H1 (cell line): ENCODE measurements around the gene ELOVL2. TPM values are rescaled to one million over a fixed set of nuclear protein-coding genes. Genes with fewer than 3 reads are reported as not detected.

Experiments used
- CTCF ChIA-PET: fragments of 300-600 bp; sonication (Branson Sonifier 250); formaldehyde crosslinking; loops from one replicate; lab custom pipeline; 2021; ENCODE audit not compliant: partially characterized antibody; lab: Charles Lee
- POLR2A ChIA-PET: fragments of 300-600 bp; sonication (Branson Sonifier 250); formaldehyde crosslinking; loops from one replicate; lab custom pipeline; 2021; ENCODE audit warnings: inconsistent platforms; ENCODE audit not compliant: partially characterized antibody; lab: Charles Lee
- DNase-seq, 2 experiments: peaks; one replicate each; pipeline versions ENCODE4 v3.0.0 to v3.0.0-alpha.2; 2010 to 2022; ENCODE audit warnings: low spot score in 2 of 2, low read depth in 1 of 2, mixed read lengths in 1 of 2
- FAIRE-seq: peaks from 2 replicates; lab custom pipeline; 2011; peaks lifted over from hg19 to GRCh38; lab: Jason Lieb, UNC
- H2AFZ ChIP-seq: 2 replicates; pipeline ENCODE4 v1.8.1; 2012; ENCODE audit warnings: low read length, inconsistent platforms
- H2AK5ac ChIP-seq: 2 replicates; pipeline ENCODE4 v1.6.1; 2013; ENCODE audit warnings: low read depth, low read length
- H2BK120ac ChIP-seq: replicated peaks from 2 replicates; pipeline ENCODE3; 2013; ENCODE audit warnings: low read depth, low read length, inconsistent platforms
- H2BK12ac ChIP-seq: 2 replicates; pipeline ENCODE4 v1.6.1; 2013; ENCODE audit warnings: low read depth, low read length
- H2BK15ac ChIP-seq: 2 replicates; pipeline ENCODE4 v1.6.1; 2013; ENCODE audit warnings: low read length
- H2BK20ac ChIP-seq: 2 replicates; pipeline ENCODE4 v1.6.1; 2013; ENCODE audit warnings: low read length
- H2BK5ac ChIP-seq: 2 replicates; pipeline ENCODE4 v1.6.1; 2013; ENCODE audit warnings: low read depth, low read length
- H3K14ac ChIP-seq: 2 replicates; pipeline ENCODE4 v1.6.1; 2013; ENCODE audit warnings: inconsistent platforms; ENCODE audit not compliant: insufficient read length
- H3K18ac ChIP-seq: 2 replicates; pipeline ENCODE4 v1.6.1; 2013; ENCODE audit warnings: low read length; ENCODE audit errors: extremely low read depth
- H3K23ac ChIP-seq: 2 replicates; pipeline ENCODE4 v1.6.1; 2013; ENCODE audit warnings: inconsistent platforms; ENCODE audit not compliant: insufficient read length
- H3K23me2 ChIP-seq: 2 replicates; pipeline ENCODE4 v1.6.1; 2013; ENCODE audit warnings: low read depth, low read length
- H3K27ac ChIP-seq: 2 replicates; pipeline ENCODE4 v1.6.1; 2011; ENCODE audit warnings: low read depth, low read length, inconsistent platforms
- H3K27me3 ChIP-seq, 4 experiments: replicated peaks in 1 of 4; 1 replicate in 1 of 4; 2 replicates in 3 of 4; pipeline versions ENCODE4 v1.6.1 to v1.8.1; 2011 to 2013; ENCODE audit warnings: low read length in 3 of 4, mild to moderate bottlenecking in 3 of 4, inconsistent platforms in 2 of 4, mixed read lengths in 2 of 4, moderate library complexity in 1 of 4; ENCODE audit not compliant: control insufficient read depth in 3 of 4, insufficient read depth in 3 of 4; ENCODE audit errors: extremely low read depth in 1 of 4
- H3K36me3 ChIP-seq, 4 experiments: 2 replicates each; pipeline versions ENCODE4 v1.6.1 to v1.8.1; 2011 to 2013; ENCODE audit warnings: mild to moderate bottlenecking in 4 of 4, low read length in 3 of 4, moderate library complexity in 2 of 4, control low read depth in 1 of 4, inconsistent platforms in 1 of 4; ENCODE audit not compliant: insufficient read depth in 4 of 4, control insufficient read depth in 2 of 4
- H3K4ac ChIP-seq: replicated peaks from 2 replicates; pipeline ENCODE3; 2013; ENCODE audit warnings: low read length, low read depth, mixed read lengths, inconsistent platforms; ENCODE audit not compliant: insufficient read length
- H3K4me1 ChIP-seq, 4 experiments: replicated peaks in 1 of 4; 1 replicate in 1 of 4; 2 replicates in 3 of 4; pipeline versions ENCODE4 v1.6.1 to v1.8.1; 2011 to 2013; ENCODE audit warnings: low read length in 3 of 4, inconsistent platforms in 2 of 4, mixed read lengths in 1 of 4; ENCODE audit not compliant: insufficient read depth in 4 of 4, control insufficient read depth in 3 of 4
- H3K4me2 ChIP-seq, 2 experiments: 2 replicates each; pipeline versions ENCODE4 v1.6.1 to v1.8.1; 2011 to 2013; ENCODE audit warnings: low read depth in 2 of 2, low read length in 2 of 2, control low read depth in 1 of 2, inconsistent platforms in 1 of 2, mild to moderate bottlenecking in 1 of 2; ENCODE audit not compliant: insufficient read depth in 1 of 2
- H3K4me3 ChIP-seq, 4 experiments: fragments of 200-600, 300-600 bp in 1 of 4; sonication (generic), shearing (Covaris generic), sonication (Bioruptor Twin) in 1 of 4; 2 replicates each; pipeline versions ENCODE4 v1.5.1 to v1.8.1; 2011 to 2016; ENCODE audit warnings: low read length in 4 of 4, low read depth in 3 of 4, control low read depth in 2 of 4, inconsistent platforms in 2 of 4, mild to moderate bottlenecking in 2 of 4, mixed read lengths in 1 of 4, moderate library complexity in 1 of 4; ENCODE audit not compliant: insufficient read depth in 2 of 4; ENCODE audit errors: extremely low read depth in 1 of 4
- H3K56ac ChIP-seq: replicated peaks from 2 replicates; pipeline ENCODE3; 2013; ENCODE audit warnings: low read depth, mild to moderate bottlenecking, mixed read lengths, low read length, inconsistent platforms; ENCODE audit not compliant: insufficient read length
- H3K79me1 ChIP-seq: 2 replicates; pipeline ENCODE4 v1.6.1; 2013; ENCODE audit warnings: low read depth, low read length, control low read depth
- H3K79me2 ChIP-seq, 2 experiments: 2 replicates each; pipeline versions ENCODE4 v1.6.1 to v1.8.1; 2012 to 2013; ENCODE audit warnings: low read length in 2 of 2, mild to moderate bottlenecking in 2 of 2, inconsistent platforms in 1 of 2; ENCODE audit not compliant: insufficient read depth in 2 of 2, control insufficient read depth in 1 of 2
- H3K9ac ChIP-seq, 4 experiments: replicated peaks in 1 of 4; 1 replicate in 1 of 4; 2 replicates in 3 of 4; pipeline versions ENCODE4 v1.6.1 to v1.8.1; 2011 to 2013; ENCODE audit warnings: low read depth in 3 of 4, low read length in 3 of 4, control low read depth in 2 of 4, mild to moderate bottlenecking in 2 of 4, moderate library complexity in 2 of 4, inconsistent platforms in 1 of 4; ENCODE audit errors: extremely low read depth in 1 of 4
- H3K9me3 ChIP-seq, 2 experiments: 2 replicates each; pipeline versions ENCODE4 v1.6.1 to v1.8.1; 2012 to 2013; ENCODE audit warnings: mild to moderate bottlenecking in 2 of 2, moderate library complexity in 2 of 2, control low read depth in 1 of 2, inconsistent platforms in 1 of 2, low read depth in 1 of 2, low read length in 1 of 2, mixed read lengths in 1 of 2; ENCODE audit not compliant: insufficient read depth in 2 of 2
- H4K20me1 ChIP-seq, 2 experiments: replicated peaks in 1 of 2; 2 replicates each; pipeline versions ENCODE3 to v1.8.1; 2011 to 2013; ENCODE audit warnings: inconsistent platforms in 2 of 2, low read length in 2 of 2, mild to moderate bottlenecking in 1 of 2; ENCODE audit not compliant: insufficient read depth in 2 of 2, control insufficient read depth in 1 of 2
- H4K5ac ChIP-seq: 2 replicates; pipeline ENCODE4 v1.6.1; 2013; ENCODE audit warnings: low read length, low read depth, mixed read lengths, inconsistent platforms; ENCODE audit not compliant: insufficient read length
- H4K8ac ChIP-seq: 2 replicates; pipeline ENCODE4 v1.8.0; 2013; ENCODE audit warnings: mild to moderate bottlenecking, moderate library complexity, low read length, inconsistent platforms; ENCODE audit not compliant: insufficient read depth; ENCODE audit errors: extremely low read depth
- H4K91ac ChIP-seq: replicated peaks from 2 replicates; pipeline ENCODE3; 2013; ENCODE audit warnings: low read length, mixed read lengths, inconsistent platforms; ENCODE audit not compliant: insufficient read length
- CHD1 ChIP-seq: IDR thresholded peaks from 2 replicates; pipeline ENCODE4 v1.6.1; 2012; ENCODE audit warnings: low read depth, low read length, improper control_type of control experiment
- CTBP2 ChIP-seq: IDR thresholded peaks from 2 replicates; pipeline ENCODE4 v1.7.0; 2011; ENCODE audit warnings: borderline replicate concordance, mild to moderate bottlenecking, moderate library complexity, mixed read lengths, low read length; ENCODE audit not compliant: insufficient read depth, insufficient read length
- RAD21 ChIP-seq, 2 experiments: IDR thresholded peaks in 1 of 2; conservative IDR thresholded peaks in 1 of 2; 2 replicates each; pipeline ENCODE4 v1.6.1; 2011; ENCODE audit warnings: low read depth in 2 of 2, low read length in 2 of 2, improper control_type of control experiment in 1 of 2, inconsistent platforms in 1 of 2, mild to moderate bottlenecking in 1 of 2, moderate library complexity in 1 of 2
- TAF1 ChIP-seq: IDR thresholded peaks from 2 replicates; pipeline ENCODE4 v1.6.1; 2011; ENCODE audit warnings: mild to moderate bottlenecking, low read depth, low read length
- TBP ChIP-seq: IDR thresholded peaks from 2 replicates; pipeline ENCODE4 v1.6.1; 2011; ENCODE audit warnings: low read depth, low read length, improper control_type of control experiment
- ZNF274 ChIP-seq: IDR thresholded peaks from 2 replicates; pipeline ENCODE4 v1.7.0; 2012; ENCODE audit warnings: low read length, borderline replicate concordance; ENCODE audit errors: extremely low read depth
- WGBS, 2 experiments: shearing (Covaris generic) in 1 of 2; methylation state at CpG; one replicate each; pipeline versions ENCODE4 v1.1.6 to v1.1.7; 2013 to 2015; ENCODE audit warnings: low lambda C conversion rate in 2 of 2, mixed read lengths in 2 of 2, inconsistent platforms in 1 of 2, low coverage in 1 of 2, missing lambda C conversion rate in 1 of 2; ENCODE audit not compliant: insufficient replicate concordance in 2 of 2, insufficient coverage in 1 of 2, insufficient read length in 1 of 2; ENCODE audit errors: extremely low coverage in 1 of 2, missing lambda C conversion rate in 1 of 2; 5-methylcytosine and 5-hydroxymethylcytosine counted together
- polyA plus RNA-seq, 7 experiments: library from polyadenylated mRNA; depleted of rRNA in 3 of 7; stranded (reverse) in 5 of 7; unstranded in 2 of 7; fragments of >200 nt in 5 of 7; fragments of 200-250 nt in 2 of 7; gene quantifications; 1 replicate in 5 of 7; 2 replicates in 1 of 7; 4 replicates in 1 of 7; pipeline versions ENCODE4 v1.2.1 to v1.2.3, GENCODE V29; 2011 to 2013; ENCODE audit warnings: missing spikeins in 2 of 7, mixed read lengths in 2 of 7
- total RNA-seq: library from RNA; stranded (reverse); fragmentation: NEBNext Ultra II Directional; extraction: Animal tissue kit (Norgen Biotek cat#: 25700); gene quantifications from 2 replicates; pipeline ENCODE4 v1.2.1, GENCODE V29; 2021

Gene ELOVL2
- total and polyA plus RNA-seq, 2 of the 8 experiments (the other 6 are each of a cell fraction or from before 2014, with no cell fraction given): 0.42 to 0.89 TPM

DNA sequence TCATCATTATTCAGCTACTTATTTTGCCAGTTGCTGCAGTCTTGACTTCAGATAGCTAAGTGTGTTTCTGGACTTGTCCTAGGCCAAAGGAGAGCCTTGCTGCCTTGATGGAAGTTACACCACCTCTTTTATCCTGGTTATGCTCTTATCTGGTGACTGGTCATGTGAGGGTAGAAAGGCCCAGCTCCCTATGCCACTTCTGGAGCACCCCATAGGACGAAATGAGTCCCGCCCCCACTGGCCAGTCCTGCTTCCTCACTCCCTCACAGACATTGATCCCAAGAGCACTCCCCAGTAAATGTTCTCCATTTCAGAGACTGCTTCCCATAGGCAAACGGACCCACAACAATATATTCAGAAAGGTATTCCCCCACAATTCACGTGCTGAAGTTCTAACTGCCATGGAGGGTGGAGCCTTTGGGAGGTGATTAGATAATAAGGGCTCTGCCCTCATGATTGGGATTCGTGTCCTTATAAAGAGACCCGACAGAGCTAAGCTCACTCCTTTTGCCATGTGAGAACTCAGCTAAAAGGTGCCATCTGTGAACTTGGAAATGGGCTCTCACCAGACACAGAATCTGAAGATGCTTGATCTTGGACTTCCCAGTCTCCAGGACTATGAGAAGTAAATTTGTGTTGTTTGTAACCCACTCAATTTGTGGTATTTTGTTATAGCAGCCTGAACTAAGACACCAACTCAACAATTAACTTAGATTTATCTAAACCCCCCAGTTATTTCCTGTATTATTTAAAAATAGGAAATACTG, 21.5 kb upstream of the ELOVL2 start:
- Histone ChIP-seq H3K27me3 (no peaks in the 10 kb centered on the region), H4K20me1 (no peaks in the 10 kb centered on the region), H3K14ac (no peak overlapping the region), H2AK5ac (no peak overlapping the region), H2BK5ac (no peak overlapping the region)
- TF ChIP-seq TAF1 (0 out of 2 replicates have a peak, but pooled peaks have one; percentile 25), ZNF274 (no peak), RAD21 (IDR thresholded peaks at IDR 0.05 in 1 of 2, conservative IDR thresholded peaks at IDR 0.05 in 1 of 2; ENCODE audit: low read depth in 2 of 2, low read length in 2 of 2) (no peak), TBP (no peak), CHD1 (no peak), CTBP2 (no peak)
- TF ChIP-seq, all 59 proteins: peak for 1
- Histone ChIP-seq H3K4ac (no peak overlapping the region), H3K23ac (no peak overlapping the region), H3K79me2 (no peaks in the 10 kb centered on the region), H2AFZ (peak overlapping the region; percentile 93), H3K79me1 (no peaks in the 10 kb centered on the region), H3K36me3 (no peaks in the 10 kb centered on the region), H4K8ac (no peak overlapping the region), H4K91ac (no peak overlapping the region), H4K5ac (no peak overlapping the region), H3K9ac (no peak overlapping the region), H3K23me2 (no peaks in the 10 kb centered on the region), H3K18ac (no peak overlapping the region), H3K27ac (no peak overlapping the region), H3K56ac (no peak overlapping the region), H2BK15ac (no peak overlapping the region), H3K9me3 (no peaks in the 10 kb centered on the region), H2BK120ac (no peak overlapping the region), H3K4me2 (no peak overlapping the region), H3K4me1 (no peaks in the 10 kb centered on the region), H3K4me3 (no peak overlapping the region), H2BK20ac (no peak overlapping the region), H2BK12ac (no peak overlapping the region)
- FAIRE-seq (no peak), DNase-seq (no peak)
- ChIA-PET POLR2A (no interaction called here), CTCF (interaction anchor here (0.6 to 5.0 kb wide), 12 partner anchors 11 to 435 kb away, joined by 3 to 34 read pairs (median 4); no protein-coding TSS in a partner anchor)
- WGBS, 2 experiments: 78% methylated on average over 6 of the region's 6 CpGs; no CpG with 5 or more reads in 1 of the 2 experiments
